ENCODE data around the gene MIB2. TPM values are rescaled to one million over a fixed set of nuclear protein-coding genes. Genes with fewer than 3 reads are reported as not detected.
A peak's percentile ranks its signal among the peaks of the same experiment; 100 is the strongest.

MIB2 gene
- total RNA-seq, 6 experiments from 2014 or later: 20.7 to 38.5 (median 33.9) TPM

DNA sequence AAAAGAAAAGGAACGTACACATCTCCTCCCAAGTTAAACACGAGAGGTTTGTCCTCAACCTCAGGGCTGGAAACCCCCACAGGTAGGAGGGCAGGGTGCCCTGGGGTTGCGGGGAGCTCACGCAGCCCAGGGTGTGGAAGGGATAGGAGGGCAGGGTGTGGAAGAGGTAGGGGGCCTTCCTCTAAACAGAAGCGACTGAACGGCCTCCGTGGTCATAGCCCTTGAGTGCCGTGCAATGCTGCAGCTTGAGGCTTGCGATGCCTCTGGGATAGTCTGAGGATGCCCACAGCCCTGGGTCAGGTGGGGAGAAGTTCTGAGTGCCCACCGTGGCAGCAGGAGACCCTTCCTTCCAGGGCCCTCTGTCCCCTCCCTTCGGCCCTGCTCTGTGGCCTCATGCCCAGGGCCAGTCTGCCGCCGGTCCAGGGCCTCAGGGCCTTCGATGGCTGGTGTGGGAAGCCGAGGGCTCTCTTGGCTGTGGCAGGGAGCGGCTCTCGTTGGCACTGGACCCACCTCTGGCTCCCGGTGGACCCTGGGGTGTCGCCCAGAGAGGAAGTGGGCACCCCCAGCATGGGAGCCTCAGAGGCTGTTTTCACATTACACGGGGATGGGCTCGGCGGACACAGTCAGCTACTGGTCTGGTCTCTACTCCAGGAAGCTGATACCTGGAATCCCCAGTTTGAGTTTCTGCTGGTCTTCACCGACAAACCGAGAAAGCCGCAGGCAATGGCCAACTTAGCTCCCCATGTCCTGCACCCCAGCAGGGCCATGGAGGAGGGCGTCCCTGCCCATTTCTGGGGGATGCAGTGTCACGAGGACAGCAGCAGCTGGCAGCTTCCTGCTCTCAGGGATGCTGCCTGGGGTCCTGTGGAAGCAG lies 49.9 kb downstream of the MIB2 start:
- no peaks in the 10 kb centered on the region for H3K27me3 ChIP-seq
- no peak overlapping the region for H3K4me3 ChIP-seq
- peak in 2 of 4 donors; percentile 10 to 12 for ATAC-seq
- H3K4me1 ChIP-seq: no peaks in the 10 kb centered on the region
- peaks cover 0 to 32% (median 13%) of the 10 kb centered on the region in 4 donors for H3K36me3 ChIP-seq
- H3K27ac ChIP-seq: no peak overlapping the region
- 83% methylated on average over 10 of the region's 27 CpGs for WGBS (ENCODE audit: insufficient coverage, low coverage, low lambda C conversion rate, missing lambda C conversion rate)
- TF ChIP-seq POLR2A (IDR thresholded peaks at IDR 0.05) (no peak), CTCF (IDR thresholded peaks at IDR 0.05) (no peak)
- DNase-seq: peak in 2 of 3 donors; percentile 44 to 45
- intact Hi-C loops (cut with DNase I): no loop called here
- no peaks in the 10 kb centered on the region for H3K9me3 ChIP-seq

- TF ChIP-seq POLR2A (IDR thresholded peaks at IDR 0.05) (no peak), CTCF (IDR thresholded peaks at IDR 0.05) (peak; percentile 17 to 42 (median 34))
- H3K36me3 ChIP-seq: peaks cover 0 to 32% (median 14%) of the 10 kb centered on the region in 4 donors
- WGBS (ENCODE audit: insufficient coverage, low coverage, low lambda C conversion rate, missing lambda C conversion rate): 91% methylated on average over 9 of the region's 25 CpGs
- no peak overlapping the region for H3K27ac ChIP-seq
- ATAC-seq: peak in 2 of 4 donors; percentile 17 to 46
- no peaks in the 10 kb centered on the region for H3K27me3 ChIP-seq
- DNase-seq: peak in 2 of 3 donors; percentile 37 to 46
- intact Hi-C loops (cut with DNase I): no loop called here
- no peak overlapping the region for H3K4me3 ChIP-seq
- no peaks in the 10 kb centered on the region for H3K9me3 ChIP-seq
- H3K4me1 ChIP-seq: no peaks in the 10 kb centered on the region
Measured at GRCh38 chr1:1665815-1666251, 50.5 kb downstream of the MIB2 start.

DNA sequence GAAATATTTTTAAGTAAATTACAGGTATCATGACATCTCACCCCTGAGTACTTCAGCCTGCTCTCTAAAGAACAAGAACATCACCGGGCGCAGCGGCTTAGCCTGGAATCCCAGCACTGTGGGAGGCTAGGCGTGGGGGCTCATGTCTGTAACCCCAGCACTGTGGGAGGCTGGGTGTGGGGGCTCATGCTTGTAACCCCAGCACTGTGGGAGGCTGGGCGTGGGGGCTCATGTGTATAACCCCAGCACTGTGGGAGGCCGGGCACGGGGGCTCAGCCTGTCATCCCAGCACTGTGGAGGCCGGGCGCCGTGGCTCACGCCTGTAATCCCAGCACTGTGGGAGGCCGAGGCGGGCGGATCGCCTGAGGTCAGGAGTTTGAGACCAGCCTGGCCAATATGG lies 51.2 kb downstream of the MIB2 start:
- Histone ChIP-seq H3K9me3 (no peaks in the 10 kb centered on the region), H3K27me3 (no peaks in the 10 kb centered on the region), H3K4me1 (no peaks in the 10 kb centered on the region), H3K36me3 (peaks cover 0 to 38% (median 17%) of the 10 kb centered on the region in 4 donors), H3K27ac (no peak overlapping the region), H3K4me3 (no peak overlapping the region)
- WGBS (ENCODE audit: insufficient coverage, low coverage, low lambda C conversion rate, missing lambda C conversion rate): no CpG with 5 or more reads among the region's 15 CpGs
- ATAC-seq (no peak), DNase-seq (peak in 2 of 3 donors; percentile 27 to 37)
- TF ChIP-seq CTCF (IDR thresholded peaks at IDR 0.05) (no peak), POLR2A (IDR thresholded peaks at IDR 0.05) (no peak)
- intact Hi-C loops (cut with DNase I): no loop called here

- H3K27ac ChIP-seq: no peak overlapping the region
- TF ChIP-seq POLR2A (IDR thresholded peaks at IDR 0.05) (no peak), CTCF (IDR thresholded peaks at IDR 0.05) (no peak)
- DNase-seq (peak in 2 of 3 donors; percentile 39 to 44), ATAC-seq (no peak)
- no peaks in the 10 kb centered on the region for H3K4me1 ChIP-seq
- intact Hi-C loops (cut with DNase I): loop anchor here in 1 of 2 donors (10.0 kb wide), 1 partner anchor 45 kb away; no protein-coding TSS in a partner anchor
- WGBS (ENCODE audit: insufficient coverage, low coverage, low lambda C conversion rate, missing lambda C conversion rate): 85% methylated on average over 18 of the region's 43 CpGs
- H3K9me3 ChIP-seq: no peaks in the 10 kb centered on the region
- H3K36me3 ChIP-seq: peaks cover 0 to 48% (median 19%) of the 10 kb centered on the region in 4 donors
- H3K4me3 ChIP-seq: no peak overlapping the region
- H3K27me3 ChIP-seq: no peaks in the 10 kb centered on the region
Measured at GRCh38 chr1:1669468-1670440, 54.5 kb downstream of the MIB2 start.

Data from right lobe of liver (tissue), 6 donors.